ENCODE data around the gene EIF3I. TPM values are rescaled to one million over a fixed set of nuclear protein-coding genes. Genes with fewer than 3 reads are reported as not detected.

The EIF3I gene
- total and polyA plus RNA-seq, 2 experiments from 2014 or later: 228 to 274 TPM

DNA sequence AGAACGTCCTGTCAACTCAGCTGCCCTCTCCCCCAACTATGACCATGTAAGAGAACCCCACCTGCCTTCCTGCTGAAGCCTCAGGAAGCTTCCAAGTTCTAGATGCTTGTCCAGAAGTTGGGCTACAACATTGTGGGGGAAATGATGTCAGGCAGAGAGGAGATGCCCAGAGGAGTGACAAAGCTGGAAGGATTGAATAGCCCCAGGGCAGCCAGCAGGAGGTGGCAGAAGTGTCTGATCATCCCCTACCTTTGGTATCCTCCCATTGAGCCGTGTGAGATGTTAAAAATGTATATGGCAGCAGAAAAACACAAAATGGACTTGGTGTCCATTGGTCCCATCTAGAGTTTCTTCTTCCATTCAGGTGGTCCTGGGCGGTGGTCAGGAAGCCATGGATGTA, 6.6 kb downstream of the EIF3I start:
- Histone ChIP-seq H3K4me1 (ENCODE audit: insufficient read depth) (no peaks in the 10 kb centered on the region), H4K20me1 (replicated peaks; ENCODE audit: insufficient read depth) (peaks cover 5% of the 10 kb centered on the region), H3K4me2 (no peak overlapping the region), H3K36me3 (ENCODE audit: insufficient read depth) (peaks cover 64% of the 10 kb centered on the region), H3K27ac (ENCODE audit: low read depth) (no peak overlapping the region), H3K9me2 (ENCODE audit: insufficient read depth) (no peaks in the 10 kb centered on the region), H2AFZ (no peak overlapping the region), H3K79me2 (replicated peaks; ENCODE audit: insufficient read depth) (peaks cover 9% of the 10 kb centered on the region), H3K27me3 (ENCODE audit: insufficient read depth) (no peaks in the 10 kb centered on the region), H3K4me3 (no peak overlapping the region), H3F3A (replicated peaks; ENCODE audit: low read depth) (peaks cover 24% of the 10 kb centered on the region)
- peaks cover 3% of the 10 kb centered on the region for H3K27me3 Mint-ChIP-seq (ENCODE audit: insufficient read depth, low read depth, poor library complexity)
- peaks cover 8% of the 10 kb centered on the region for H3K4me1 Mint-ChIP-seq
- H3K9me3 Mint-ChIP-seq: no peaks in the 10 kb centered on the region
- no peak for DNase-seq (ENCODE audit: low spot score)
- H3K27ac Mint-ChIP-seq: no peak overlapping the region
- TF ChIP-seq NANOG (IDR thresholded peaks at IDR 0.05; ENCODE audit: borderline replicate concordance): no peak
- TF ChIP-seq, protein P1, sequence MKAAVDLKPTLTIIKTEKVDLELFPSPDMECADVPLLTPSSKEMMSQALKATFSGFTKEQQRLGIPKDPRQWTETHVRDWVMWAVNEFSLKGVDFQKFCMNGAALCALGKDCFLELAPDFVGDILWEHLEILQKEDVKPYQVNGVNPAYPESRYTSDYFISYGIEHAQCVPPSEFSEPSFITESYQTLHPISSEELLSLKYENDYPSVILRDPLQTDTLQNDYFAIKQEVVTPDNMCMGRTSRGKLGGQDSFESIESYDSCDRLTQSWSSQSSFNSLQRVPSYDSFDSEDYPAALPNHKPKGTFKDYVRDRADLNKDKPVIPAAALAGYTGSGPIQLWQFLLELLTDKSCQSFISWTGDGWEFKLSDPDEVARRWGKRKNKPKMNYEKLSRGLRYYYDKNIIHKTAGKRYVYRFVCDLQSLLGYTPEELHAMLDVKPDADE (IDR thresholded peaks at IDR 0.05): no peak
- TF ChIP-seq STAT1 (IDR thresholded peaks at IDR 0.05; ENCODE audit: unreplicated experiment): no peak
- TF ChIP-seq, protein P2, sequence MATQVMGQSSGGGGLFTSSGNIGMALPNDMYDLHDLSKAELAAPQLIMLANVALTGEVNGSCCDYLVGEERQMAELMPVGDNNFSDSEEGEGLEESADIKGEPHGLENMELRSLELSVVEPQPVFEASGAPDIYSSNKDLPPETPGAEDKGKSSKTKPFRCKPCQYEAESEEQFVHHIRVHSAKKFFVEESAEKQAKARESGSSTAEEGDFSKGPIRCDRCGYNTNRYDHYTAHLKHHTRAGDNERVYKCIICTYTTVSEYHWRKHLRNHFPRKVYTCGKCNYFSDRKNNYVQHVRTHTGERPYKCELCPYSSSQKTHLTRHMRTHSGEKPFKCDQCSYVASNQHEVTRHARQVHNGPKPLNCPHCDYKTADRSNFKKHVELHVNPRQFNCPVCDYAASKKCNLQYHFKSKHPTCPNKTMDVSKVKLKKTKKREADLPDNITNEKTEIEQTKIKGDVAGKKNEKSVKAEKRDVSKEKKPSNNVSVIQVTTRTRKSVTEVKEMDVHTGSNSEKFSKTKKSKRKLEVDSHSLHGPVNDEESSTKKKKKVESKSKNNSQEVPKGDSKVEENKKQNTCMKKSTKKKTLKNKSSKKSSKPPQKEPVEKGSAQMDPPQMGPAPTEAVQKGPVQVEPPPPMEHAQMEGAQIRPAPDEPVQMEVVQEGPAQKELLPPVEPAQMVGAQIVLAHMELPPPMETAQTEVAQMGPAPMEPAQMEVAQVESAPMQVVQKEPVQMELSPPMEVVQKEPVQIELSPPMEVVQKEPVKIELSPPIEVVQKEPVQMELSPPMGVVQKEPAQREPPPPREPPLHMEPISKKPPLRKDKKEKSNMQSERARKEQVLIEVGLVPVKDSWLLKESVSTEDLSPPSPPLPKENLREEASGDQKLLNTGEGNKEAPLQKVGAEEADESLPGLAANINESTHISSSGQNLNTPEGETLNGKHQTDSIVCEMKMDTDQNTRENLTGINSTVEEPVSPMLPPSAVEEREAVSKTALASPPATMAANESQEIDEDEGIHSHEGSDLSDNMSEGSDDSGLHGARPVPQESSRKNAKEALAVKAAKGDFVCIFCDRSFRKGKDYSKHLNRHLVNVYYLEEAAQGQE (IDR thresholded peaks at IDR 0.05; ENCODE audit: unreplicated experiment): no peak
- TF ChIP-seq EZH2 (IDR thresholded peaks at IDR 0.05; ENCODE audit: low read depth, unreplicated experiment): no peak
- TF ChIP-seq ZNF331 (CRISPR knock-in tag; IDR thresholded peaks at IDR 0.05; ENCODE audit: low read depth): no peak
- no peak for TF ChIP-seq EZH2phosphoT487 (IDR thresholded peaks at IDR 0.05; ENCODE audit: unreplicated experiment)
- TF ChIP-seq ZNF114 (CRISPR knock-in tag; IDR thresholded peaks at IDR 0.05): no peak
- no peak for TF ChIP-seq JUNB (IDR thresholded peaks at IDR 0.05; ENCODE audit: unreplicated experiment)
- no peak for TF ChIP-seq POLR2AphosphoS5 (IDR thresholded peaks at IDR 0.05; ENCODE audit: low read depth)
- no peak for TF ChIP-seq CREB1 (CRISPR knock-in tag; IDR thresholded peaks at IDR 0.05; ENCODE audit: low read depth)
- no peak for TF ChIP-seq ZNF462 (CRISPR knock-in tag; IDR thresholded peaks at IDR 0.05)
- H3K4me3 Mint-ChIP-seq: no peak overlapping the region
- ATAC-seq: no peak
- H3K36me3 Mint-ChIP-seq (ENCODE audit: low read depth): peaks cover 81% of the 10 kb centered on the region

Measured in GM23338 (cell line).